A549 (cell line): ENCODE data around the gene PCDH15. TPM values are rescaled to one million over a fixed set of nuclear protein-coding genes. Genes with fewer than 3 reads are reported as not detected.

Experiments used
- ATAC-seq, 2 experiments: fragments of 200-7000 bp in 1 of 2; fragments of >200 bp in 1 of 2; cut with Nextera tagmentation in 1 of 2; cut with Tn5 transposase in 1 of 2; 3 replicates each; pipeline versions ENCODE4 v1.8.0 to v1.9.1; 2018 to 2020; ENCODE audit warnings: mild to moderate bottlenecking in 1 of 2, moderate library complexity in 1 of 2
- CTCF ChIA-PET: fragments of 300-600 bp; sonication (Branson Sonifier 250); formaldehyde crosslinking; extraction: SDS; loops from one replicate; lab custom pipeline; 2021; ENCODE audit warnings: antibody characterized with exemption, inconsistent platforms; lab: Yijun Ruan, JAX
- POLR2A ChIA-PET: fragments of 350-600 bp; formaldehyde crosslinking; extraction: SDS; loops from one replicate; lab custom pipeline; 2021; ENCODE audit warnings: antibody characterized with exemption, inconsistent platforms; lab: Yijun Ruan, JAX
- DNase-seq, 2 experiments: peaks; one replicate each; pipeline versions ENCODE4 v3.0.0 to v3.0.0-alpha.2; 2011 to 2016; ENCODE audit warnings: low read depth in 1 of 2, low spot score in 1 of 2
- FAIRE-seq: peaks from 2 replicates; lab custom pipeline; 2011; peaks lifted over from hg19 to GRCh38; lab: Jason Lieb, UNC
- H3K27ac ChIP-seq, 2 experiments: fragments of >200 bp; sonication (Bioruptor Twin); formaldehyde crosslinking; 3 replicates each; pipeline ENCODE4 v1.5.1; 2016 to 2017
- H3K4me1 ChIP-seq: fragments of >200 bp; sonication (Bioruptor Twin); formaldehyde crosslinking; 3 replicates; pipeline ENCODE4 v1.6.1; 2016
- H3K4me2 ChIP-seq: fragments of >200 bp; sonication (Bioruptor Twin); formaldehyde crosslinking; 3 replicates; pipeline ENCODE4 v1.6.1; 2016
- H3K4me3 ChIP-seq: fragments of >200 bp; sonication (Bioruptor Twin); formaldehyde crosslinking; 3 replicates; pipeline ENCODE4 v1.5.1; 2016
- H3K9me3 ChIP-seq: fragments of >200 bp; sonication (Bioruptor Twin); formaldehyde crosslinking; 3 replicates; pipeline ENCODE4 v1.6.1; 2016
- BHLHE40 ChIP-seq: IDR thresholded peaks from 2 replicates; pipeline ENCODE4 v1.6.1; 2012; ENCODE audit warnings: low read depth, low read length, inconsistent platforms
- CBX8 ChIP-seq: fragments of 200-600 bp; sonication (generic); IDR thresholded peaks from 2 replicates; pipeline ENCODE4 v1.6.1; 2016
- CTCF ChIP-seq: fragments of >200 bp; sonication (Bioruptor Twin); formaldehyde crosslinking; IDR thresholded peaks from 3 replicates; pipeline ENCODE4 v1.5.1; 2016
- EHMT2 ChIP-seq: fragments of 200-600 bp; sonication (generic); IDR thresholded peaks from 2 replicates; pipeline ENCODE4 v1.6.1; 2016; ENCODE audit warnings: antibody characterized with exemption, low read depth, mild to moderate bottlenecking, moderate library complexity
- EP300 ChIP-seq, 2 experiments: fragments of >200 bp; sonication (Bioruptor Twin); formaldehyde crosslinking; IDR thresholded peaks; 2 replicates in 1 of 2; 3 replicates in 1 of 2; pipeline ENCODE4 v1.6.1; 2016 to 2017
- ESRRA ChIP-seq: fragments of 150-350 bp; IDR thresholded peaks from 2 replicates; pipeline ENCODE4 v1.6.1; 2014; ENCODE audit warnings: mild to moderate bottlenecking, low read length, borderline replicate concordance
- FOXS1 ChIP-seq: fragments of 250-450 bp; sonication (Bioruptor Pico); IDR thresholded peaks from 2 replicates; pipeline ENCODE4 v1.5.0; 2020; ENCODE audit warnings: mild to moderate bottlenecking, moderate library complexity
- HES2 ChIP-seq: fragments of >200 bp; sonication (Bioruptor Twin); formaldehyde crosslinking; IDR thresholded peaks from 2 replicates; pipeline ENCODE4 v1.6.1; 2016
- HEYL ChIP-seq: fragments of 250-450 bp; sonication (Bioruptor Pico); IDR thresholded peaks from 2 replicates; pipeline ENCODE4 v1.8.0; 2021; ENCODE audit warnings: mild to moderate bottlenecking, moderate library complexity
- KDM5A ChIP-seq: fragments of 200-600 bp; sonication (generic); IDR thresholded peaks from 2 replicates; pipeline ENCODE4 v1.6.1; 2016; ENCODE audit warnings: antibody characterized with exemption, mild to moderate bottlenecking
- MAFK ChIP-seq: fragments of 450-650 bp; IDR thresholded peaks from 2 replicates; pipeline ENCODE4 v1.6.1; 2014; ENCODE audit not compliant: partially characterized antibody
- MAZ ChIP-seq: fragments of 150-350 bp; IDR thresholded peaks from 2 replicates; pipeline ENCODE4 v1.6.1; 2014; ENCODE audit warnings: antibody characterized with exemption, low read depth, low read length, borderline replicate concordance
- MYC ChIP-seq: IDR thresholded peaks from 2 replicates; pipeline ENCODE4 v1.6.1; 2012; ENCODE audit warnings: mild to moderate bottlenecking, inconsistent platforms, low read length, improper control_type of control experiment, borderline replicate concordance
- NFE2L2 ChIP-seq: fragments of 150-350 bp; conservative IDR thresholded peaks from 2 replicates; pipeline ENCODE4 v1.6.1; 2014; ENCODE audit warnings: low read length
- NPAS2 ChIP-seq: fragments of 250-450 bp; sonication (Bioruptor Pico); IDR thresholded peaks from 2 replicates; pipeline ENCODE4 v1.8.0; 2022; ENCODE audit warnings: mild to moderate bottlenecking, moderate library complexity, borderline replicate concordance
- PHF8 ChIP-seq: fragments of 200-600 bp; sonication (generic); IDR thresholded peaks from 2 replicates; pipeline ENCODE4 v1.6.1; 2016; ENCODE audit warnings: low read depth, mild to moderate bottlenecking, antibody characterized with exemption, moderate library complexity, borderline replicate concordance
- POLR2A ChIP-seq: IDR thresholded peaks from 2 replicates; pipeline ENCODE4 v1.6.1; 2012; ENCODE audit warnings: mild to moderate bottlenecking, low read length
- POLR2AphosphoS2 ChIP-seq: conservative IDR thresholded peaks from 2 replicates; pipeline ENCODE4 v1.6.1; 2012; ENCODE audit warnings: low read length, improper control_type of control experiment, inconsistent platforms
- RAD21 ChIP-seq, 2 experiments: fragments of >200 bp in 1 of 2; sonication (Bioruptor Twin) in 1 of 2; formaldehyde crosslinking in 1 of 2; IDR thresholded peaks in 1 of 2; conservative IDR thresholded peaks in 1 of 2; 2 replicates in 1 of 2; 3 replicates in 1 of 2; pipeline ENCODE4 v1.6.1; 2012 to 2018; ENCODE audit warnings: inconsistent platforms in 1 of 2
- RARB ChIP-seq: fragments of 250-450 bp; sonication (Bioruptor Pico); IDR thresholded peaks from 2 replicates; pipeline ENCODE4 v1.8.0; 2021; ENCODE audit warnings: mild to moderate bottlenecking, moderate library complexity
- RFX5 ChIP-seq: fragments of 450-650 bp; IDR thresholded peaks from 2 replicates; pipeline ENCODE4 v1.7.1; 2014; ENCODE audit warnings: antibody characterized with exemption, mild to moderate bottlenecking, moderate library complexity
- TP53 ChIP-seq: fragments of 250-450 bp; sonication (Bioruptor Pico); IDR thresholded peaks from 2 replicates; pipeline ENCODE4 v1.5.0; 2021; ENCODE audit warnings: mild to moderate bottlenecking, moderate library complexity
- WGBS: methylation state at CpG from one replicate; pipeline ENCODE4 v1.1.6; 2017; ENCODE audit errors: missing lambda C conversion rate; 5-methylcytosine and 5-hydroxymethylcytosine counted together
- polyA plus RNA-seq, 4 experiments: library from polyadenylated mRNA; depleted of rRNA in 3 of 4; stranded (reverse); fragments of >200 nt; fragmentation: RNase III in 1 of 4; extraction: RNeasy Plus Mini Kit Qiagen cat#74134 plus additional on column Dnase treatment in 1 of 4; gene quantifications; 2 replicates in 3 of 4; 3 replicates in 1 of 4; pipeline ENCODE4 v1.2.3, GENCODE V29; 2011 to 2017
- TF ChIP-seq, protein P1 (sequence below): IDR thresholded peaks from 2 replicates; pipeline ENCODE4 v1.6.1; 2012

The PCDH15 gene
- polyA plus RNA-seq, 2 of the 4 experiments (the other 2 are of a cell fraction), result 0.03 TPM; not detected in 1

- TF ChIP-seq PHF8 (no peak), RARB (no peak), NPAS2 (CRISPR knock-in tag) (no peak), RFX5 (no peak), EHMT2 (no peak), CTCF (no peak), MAFK (no peak), BHLHE40 (no peak), TP53 (CRISPR knock-in tag) (no peak), MYC (no peak), MAZ (no peak), FOXS1 (CRISPR knock-in tag) (no peak), EP300 (IDR thresholded peaks at IDR 0.05) (no peak), NFE2L2 (no peak), CBX8 (no peak), POLR2A (no peak), KDM5A (no peak)
- POLR2A ChIA-PET, result no interaction called here
- Histone ChIP-seq H3K4me2 (no peak overlapping the region), H3K27ac (no peak overlapping the region), H3K4me1 (no peaks in the 10 kb centered on the region), H3K9me3 (no peaks in the 10 kb centered on the region), H3K4me3 (no peak overlapping the region)
- no peak for ATAC-seq
- no peak for FAIRE-seq
- 3% methylated on average over 6 of the region's 6 CpGs for WGBS
- CTCF ChIA-PET, result no interaction called here
- no peak for DNase-seq
Measured at GRCh38 chr10:54131833-54132232, 669.2 kb downstream of the PCDH15 start.

- Histone ChIP-seq H3K4me1 (no peaks in the 10 kb centered on the region), H3K4me3 (no peak overlapping the region), H3K27ac (no peak overlapping the region), H3K9me3 (no peaks in the 10 kb centered on the region), H3K4me2 (no peak overlapping the region)
- WGBS, result 7% methylated on average over 6 of the region's 6 CpGs
- FAIRE-seq (no peak), ATAC-seq (no peak), DNase-seq (no peak)
- CTCF ChIA-PET, result no interaction called here
- POLR2A ChIA-PET, result no interaction called here
- TF ChIP-seq HES2 (no peak), RAD21 (conservative IDR thresholded peaks at IDR 0.05 in 1 of 2, IDR thresholded peaks at IDR 0.05 in 1 of 2) (no peak), POLR2AphosphoS2 (no peak), RARB (no peak), ESRRA (no peak), HEYL (CRISPR knock-in tag) (no peak)
- TF ChIP-seq, protein P1, sequence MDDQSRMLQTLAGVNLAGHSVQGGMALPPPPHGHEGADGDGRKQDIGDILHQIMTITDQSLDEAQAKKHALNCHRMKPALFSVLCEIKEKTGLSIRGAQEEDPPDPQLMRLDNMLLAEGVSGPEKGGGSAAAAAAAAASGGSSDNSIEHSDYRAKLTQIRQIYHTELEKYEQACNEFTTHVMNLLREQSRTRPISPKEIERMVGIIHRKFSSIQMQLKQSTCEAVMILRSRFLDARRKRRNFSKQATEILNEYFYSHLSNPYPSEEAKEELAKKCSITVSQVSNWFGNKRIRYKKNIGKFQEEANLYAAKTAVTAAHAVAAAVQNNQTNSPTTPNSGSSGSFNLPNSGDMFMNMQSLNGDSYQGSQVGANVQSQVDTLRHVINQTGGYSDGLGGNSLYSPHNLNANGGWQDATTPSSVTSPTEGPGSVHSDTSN, result no peak
Measured at GRCh38 chr10:54130394-54130793, 670.6 kb downstream of the PCDH15 start.

DNA sequence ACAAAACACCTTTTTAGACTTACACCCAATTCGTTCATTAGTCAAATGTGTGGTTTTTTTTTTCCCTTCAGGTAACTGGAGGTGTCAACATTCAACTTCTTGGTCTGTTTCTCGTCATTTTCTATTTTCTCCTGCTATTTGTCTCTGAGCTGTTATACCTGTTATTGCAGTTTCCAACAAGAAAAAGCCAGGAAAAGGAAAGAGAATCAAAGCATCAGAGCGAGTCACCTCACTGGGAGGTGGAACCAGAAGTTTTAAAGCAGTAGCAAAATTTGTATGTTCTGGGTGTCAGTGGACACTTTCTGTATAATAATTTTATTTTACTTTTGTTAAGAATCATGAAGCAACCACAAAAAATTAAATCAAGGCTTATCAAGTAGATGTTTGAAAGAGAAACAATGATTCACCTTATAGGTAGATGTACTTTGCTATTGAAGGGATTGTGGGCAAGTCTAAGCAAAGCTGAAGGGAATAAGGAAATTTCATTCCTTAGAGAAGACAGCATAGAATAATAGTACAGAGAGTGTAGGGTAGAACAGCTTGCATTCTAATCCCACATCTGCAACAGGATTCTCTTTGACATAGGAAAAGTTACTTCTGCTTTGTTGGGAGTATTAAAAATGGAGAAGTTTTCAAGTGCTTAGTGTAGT, 675.8 kb downstream of the PCDH15 start:
- TF ChIP-seq TP53 (CRISPR knock-in tag) (no peak), HEYL (CRISPR knock-in tag) (no peak), KDM5A (no peak), MYC (no peak), EP300 (IDR thresholded peaks at IDR 0.05) (no peak)
- Histone ChIP-seq H3K27ac (no peak overlapping the region), H3K4me1 (no peaks in the 10 kb centered on the region), H3K4me3 (no peak overlapping the region), H3K4me2 (no peak overlapping the region), H3K9me3 (no peaks in the 10 kb centered on the region)
- no peak for ATAC-seq
- 0% methylated on average over 3 of the region's 3 CpGs for WGBS
- CTCF ChIA-PET, result no interaction called here
- POLR2A ChIA-PET, result no interaction called here
- DNase-seq, result no peak
- FAIRE-seq, result no peak
